PFSK-1 (cell line): ENCODE results near the gene MRPL11.

Source experiments
- FOXP2 ChIP-seq: optimal IDR thresholded peaks from 2 replicates; pipeline ENCODE3; 2011; ENCODE audit warnings: borderline replicate concordance, control low read depth, inconsistent platforms; ENCODE audit not compliant: insufficient read depth; ENCODE audit errors: extremely low read length, extremely low read depth
- POLR2AphosphoS5 ChIP-seq: IDR thresholded peaks from 2 replicates; pipeline ENCODE4 v1.6.1; 2012; ENCODE audit warnings: low read depth, mild to moderate bottlenecking, control low read depth, low read length, moderate library complexity
- SIN3A ChIP-seq: IDR thresholded peaks from 2 replicates; pipeline ENCODE4 v1.6.1; 2012; ENCODE audit warnings: mild to moderate bottlenecking, low read length, moderate library complexity, borderline replicate concordance; ENCODE audit not compliant: insufficient read depth
- TAF1 ChIP-seq: IDR thresholded peaks from 2 replicates; pipeline ENCODE4 v1.6.1; 2012; ENCODE audit warnings: low read length, control low read depth, borderline replicate concordance; ENCODE audit not compliant: insufficient read depth
- TF ChIP-seq, protein P1 (sequence below), 2 experiments: IDR thresholded peaks; 2 replicates each; pipeline versions ENCODE4 v1.6.1 to v1.8.0; 2011 to 2012; ENCODE audit warnings: low read depth in 2 of 2, low read length in 2 of 2, control low read depth in 1 of 2, inconsistent platforms in 1 of 2, mild to moderate bottlenecking in 1 of 2, moderate library complexity in 1 of 2; ENCODE audit not compliant: insufficient read depth in 1 of 2

MRPL11 gene

DNA sequence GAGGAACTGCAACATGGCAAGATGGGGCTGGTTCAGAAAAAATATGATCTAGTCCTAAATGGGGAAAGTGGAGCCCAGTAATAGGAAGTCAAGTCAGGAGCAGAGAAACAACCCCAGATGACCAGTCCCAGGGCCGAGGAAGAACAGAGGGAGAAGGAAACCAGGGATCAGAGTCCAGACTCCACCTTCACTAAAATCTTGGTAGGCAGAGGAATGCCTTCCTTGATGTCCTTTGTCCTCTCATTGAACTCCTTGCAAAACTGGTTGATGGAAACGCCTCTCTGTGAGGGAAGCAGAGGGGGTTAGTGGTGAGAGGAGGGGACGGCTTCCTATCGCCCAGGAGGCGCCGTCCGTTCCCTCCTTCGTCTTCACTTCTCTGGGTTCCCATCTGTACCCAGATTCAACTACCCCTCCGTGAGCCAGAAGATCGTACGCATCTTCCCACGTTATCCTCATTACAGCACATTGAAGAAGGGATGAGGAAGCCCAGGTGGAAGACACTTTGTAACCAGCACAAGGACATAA lies 607 bp downstream of the MRPL11 start:
- TF ChIP-seq SIN3A (no peak), FOXP2 (no peak), TAF1 (no peak), POLR2AphosphoS5 (no peak)
- TF ChIP-seq, protein P1, sequence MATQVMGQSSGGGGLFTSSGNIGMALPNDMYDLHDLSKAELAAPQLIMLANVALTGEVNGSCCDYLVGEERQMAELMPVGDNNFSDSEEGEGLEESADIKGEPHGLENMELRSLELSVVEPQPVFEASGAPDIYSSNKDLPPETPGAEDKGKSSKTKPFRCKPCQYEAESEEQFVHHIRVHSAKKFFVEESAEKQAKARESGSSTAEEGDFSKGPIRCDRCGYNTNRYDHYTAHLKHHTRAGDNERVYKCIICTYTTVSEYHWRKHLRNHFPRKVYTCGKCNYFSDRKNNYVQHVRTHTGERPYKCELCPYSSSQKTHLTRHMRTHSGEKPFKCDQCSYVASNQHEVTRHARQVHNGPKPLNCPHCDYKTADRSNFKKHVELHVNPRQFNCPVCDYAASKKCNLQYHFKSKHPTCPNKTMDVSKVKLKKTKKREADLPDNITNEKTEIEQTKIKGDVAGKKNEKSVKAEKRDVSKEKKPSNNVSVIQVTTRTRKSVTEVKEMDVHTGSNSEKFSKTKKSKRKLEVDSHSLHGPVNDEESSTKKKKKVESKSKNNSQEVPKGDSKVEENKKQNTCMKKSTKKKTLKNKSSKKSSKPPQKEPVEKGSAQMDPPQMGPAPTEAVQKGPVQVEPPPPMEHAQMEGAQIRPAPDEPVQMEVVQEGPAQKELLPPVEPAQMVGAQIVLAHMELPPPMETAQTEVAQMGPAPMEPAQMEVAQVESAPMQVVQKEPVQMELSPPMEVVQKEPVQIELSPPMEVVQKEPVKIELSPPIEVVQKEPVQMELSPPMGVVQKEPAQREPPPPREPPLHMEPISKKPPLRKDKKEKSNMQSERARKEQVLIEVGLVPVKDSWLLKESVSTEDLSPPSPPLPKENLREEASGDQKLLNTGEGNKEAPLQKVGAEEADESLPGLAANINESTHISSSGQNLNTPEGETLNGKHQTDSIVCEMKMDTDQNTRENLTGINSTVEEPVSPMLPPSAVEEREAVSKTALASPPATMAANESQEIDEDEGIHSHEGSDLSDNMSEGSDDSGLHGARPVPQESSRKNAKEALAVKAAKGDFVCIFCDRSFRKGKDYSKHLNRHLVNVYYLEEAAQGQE (IDR thresholded peaks at IDR 0.05; ENCODE audit: insufficient read depth in 1 of 2, low read depth in 2 of 2, low read length in 2 of 2) = no peak

DNA sequence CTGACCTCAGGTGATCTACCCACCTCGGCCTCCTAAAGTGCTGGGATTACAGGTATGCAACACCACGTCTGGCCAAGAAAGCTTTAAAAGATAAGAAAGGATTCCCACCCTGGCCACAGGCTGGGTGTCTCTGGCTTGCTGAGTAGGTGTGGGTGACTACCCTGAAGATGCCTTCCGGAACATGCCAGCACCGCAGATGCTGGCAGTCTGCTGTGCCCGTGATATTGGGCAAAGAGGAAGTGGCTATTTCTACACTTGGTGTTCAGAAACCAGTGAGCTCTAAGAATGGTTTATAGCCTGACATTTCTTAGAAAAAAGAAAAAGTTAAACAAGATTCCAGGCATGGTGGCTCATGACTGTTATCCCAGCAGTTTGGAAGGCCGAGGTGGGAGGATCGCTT lies 6.1 kb downstream of the MRPL11 start:
- TF ChIP-seq FOXP2 (no peak), POLR2AphosphoS5 (no peak), TAF1 (no peak), SIN3A (no peak)
- TF ChIP-seq, protein P1 (IDR thresholded peaks at IDR 0.05; ENCODE audit: insufficient read depth in 1 of 2, low read depth in 2 of 2, low read length in 2 of 2) = no peak

DNA sequence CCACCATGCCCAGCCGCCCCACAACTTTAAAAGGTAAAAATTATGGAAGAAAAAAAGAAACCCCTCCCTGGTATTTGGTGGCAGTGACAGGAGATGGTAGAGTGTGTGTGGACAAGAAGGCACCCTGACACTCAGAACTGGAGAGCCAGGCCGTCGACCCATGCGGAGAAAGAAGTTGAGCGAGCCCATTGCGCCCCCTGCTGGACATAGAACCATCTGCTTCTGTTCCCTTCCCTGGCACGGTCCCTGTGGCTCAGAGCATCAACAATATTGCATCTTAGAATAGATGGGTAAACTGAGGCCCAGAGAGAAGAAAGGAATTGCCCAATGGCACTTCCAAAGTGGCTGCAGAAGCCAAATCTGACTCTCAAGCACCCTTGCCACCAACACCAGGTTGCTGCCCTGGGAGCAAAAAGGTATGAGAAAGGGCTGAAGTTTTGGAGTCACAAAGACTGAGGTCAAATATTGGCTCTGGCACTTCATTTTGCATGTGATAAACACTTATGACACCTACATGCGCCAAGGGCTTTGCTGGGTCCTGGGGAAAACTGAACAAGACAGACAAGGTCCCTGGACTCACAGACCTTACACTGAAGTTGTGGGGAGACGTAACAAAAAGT lies 8.6 kb downstream of the MRPL11 start:
- no peak for TF ChIP-seq SIN3A
- TF ChIP-seq FOXP2 = no peak
- TF ChIP-seq, protein P1 (IDR thresholded peaks at IDR 0.05; ENCODE audit: insufficient read depth in 1 of 2, low read depth in 2 of 2, low read length in 2 of 2) = peak; percentile 65 to 70
- no peak for TF ChIP-seq TAF1

DNA sequence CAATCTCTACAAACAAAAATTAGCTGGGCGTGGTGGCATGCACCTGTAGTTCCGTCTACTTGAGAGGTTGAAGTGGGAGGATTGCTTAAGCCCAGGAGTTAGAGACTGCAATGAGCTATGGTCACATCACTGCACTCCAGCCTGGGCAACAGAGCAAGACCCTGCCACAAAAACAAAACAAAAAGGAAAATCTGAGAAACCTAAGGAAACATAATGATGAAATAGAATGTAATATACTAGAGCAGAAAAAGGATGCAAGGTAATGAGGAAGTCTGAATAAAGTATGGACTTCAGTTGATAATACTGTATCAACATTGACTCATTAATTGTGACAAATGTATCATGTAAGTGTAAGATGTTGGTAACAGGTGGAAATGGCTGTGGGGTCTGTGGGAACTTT lies 9.7 kb downstream of the MRPL11 start:
- TF ChIP-seq SIN3A = no peak
- TF ChIP-seq, protein P1 (IDR thresholded peaks at IDR 0.05; ENCODE audit: insufficient read depth in 1 of 2, low read depth in 2 of 2, low read length in 2 of 2) = no peak
- no peak for TF ChIP-seq POLR2AphosphoS5
- TF ChIP-seq TAF1 = no peak
- no peak for TF ChIP-seq FOXP2

DNA sequence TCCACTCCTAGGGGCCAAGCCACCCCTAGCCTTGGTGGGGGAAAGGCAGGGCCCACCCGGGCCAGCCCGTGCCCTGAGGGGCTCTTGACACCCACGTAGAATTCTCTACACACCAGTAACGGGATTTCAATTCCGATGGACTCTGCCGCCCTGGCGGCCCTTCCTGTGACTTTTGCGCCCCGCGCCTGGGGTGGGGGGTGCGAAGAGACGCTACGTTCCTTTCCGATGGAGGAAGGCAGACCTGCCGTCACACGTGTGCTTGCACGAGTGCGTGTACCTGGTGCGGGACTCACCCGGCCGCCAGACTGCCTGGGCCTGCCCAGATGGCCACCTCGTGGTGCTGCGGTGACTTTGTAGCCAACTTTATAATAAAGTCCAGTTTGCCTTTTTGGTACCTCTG lies 12.3 kb downstream of the MRPL11 start:
- TF ChIP-seq TAF1 = no peak
- TF ChIP-seq, protein P1 (IDR thresholded peaks at IDR 0.05; ENCODE audit: insufficient read depth in 1 of 2, low read depth in 2 of 2, low read length in 2 of 2) = no peak
- TF ChIP-seq POLR2AphosphoS5 = no peak
- TF ChIP-seq FOXP2 = no peak
- TF ChIP-seq SIN3A = no peak
